Nephron (organoid): ENCODE results near the gene EML1.

Experiments used
- H3K27ac Mint-ChIP-seq, 3 experiments: 2 replicates each; pipeline ENCODE4 v1.8.0; 2020; ENCODE audit warnings: mixed read lengths in 3 of 3, mild to moderate bottlenecking in 2 of 3, moderate library complexity in 1 of 3
- H3K27me3 Mint-ChIP-seq: 2 replicates; pipeline ENCODE4 v1.8.0; 2021; ENCODE audit warnings: low read depth, mild to moderate bottlenecking, moderate library complexity, mixed read lengths
- H3K36me3 Mint-ChIP-seq: 2 replicates; pipeline ENCODE4 v1.8.0; 2020; ENCODE audit warnings: low read depth, mixed read lengths
- H3K4me1 Mint-ChIP-seq: 2 replicates; pipeline ENCODE4 v1.8.0; 2020; ENCODE audit warnings: mixed read lengths
- H3K4me3 Mint-ChIP-seq, 3 experiments: 2 replicates each; pipeline ENCODE4 v1.8.0; 2020; ENCODE audit warnings: mild to moderate bottlenecking in 3 of 3, mixed read lengths in 3 of 3, moderate library complexity in 2 of 3
- H3K9me3 Mint-ChIP-seq: 2 replicates; pipeline ENCODE4 v1.8.0; 2020; ENCODE audit warnings: mixed read lengths
- CTCF ChIP-seq, 3 experiments: fragments of 200-600 bp; sonication (generic); IDR thresholded peaks; one replicate each; pipeline ENCODE4 v1.5.0; 2021; ENCODE audit warnings: antibody characterized with exemption in 3 of 3; ENCODE audit not compliant: unreplicated experiment in 3 of 3

The EML1 gene

GRCh38 chr14:99975190-99975589 lies 182.0 kb downstream of the EML1 start:
- Mint-ChIP-seq H3K4me3 (peak overlapping the region; percentile 21 to 47 (median 41)), H3K27ac (no peak overlapping the region), H3K36me3 (peaks cover 38% of the 10 kb centered on the region), H3K9me3 (peaks cover 33% of the 10 kb centered on the region), H3K27me3 (no peaks in the 10 kb centered on the region), H3K4me1 (peaks cover 8% of the 10 kb centered on the region)
- TF ChIP-seq CTCF (IDR thresholded peaks at IDR 0.05; ENCODE audit: unreplicated experiment in 3 of 3): no peak

- Mint-ChIP-seq H3K9me3 (peaks cover 33% of the 10 kb centered on the region), H3K4me1 (peaks cover 12% of the 10 kb centered on the region), H3K36me3 (peaks cover 38% of the 10 kb centered on the region), H3K27me3 (no peaks in the 10 kb centered on the region), H3K4me3 (peak overlapping the region; percentile 6 to 40 (median 11)), H3K27ac (no peak overlapping the region)
- TF ChIP-seq CTCF (IDR thresholded peaks at IDR 0.05; ENCODE audit: unreplicated experiment in 3 of 3): no peak
These were observed 182.8 kb downstream of the EML1 start for GRCh38 chr14:99976021-99976420.

- Mint-ChIP-seq H3K27me3 (no peaks in the 10 kb centered on the region), H3K4me1 (peaks cover 15% of the 10 kb centered on the region), H3K9me3 (peaks cover 33% of the 10 kb centered on the region), H3K27ac (no peak overlapping the region), H3K36me3 (peaks cover 38% of the 10 kb centered on the region), H3K4me3 (peak overlapping the region in 2 of 3 experiments; percentile 34 to 37)
- TF ChIP-seq CTCF (IDR thresholded peaks at IDR 0.05; ENCODE audit: unreplicated experiment in 3 of 3): no peak
These were observed 183.5 kb downstream of the EML1 start for GRCh38 chr14:99976681-99977080.

GRCh38 chr14:99980299-99980698 lies 187.1 kb downstream of the EML1 start:
- H3K4me1 Mint-ChIP-seq: peaks cover 22% of the 10 kb centered on the region
- no peak overlapping the region for H3K27ac Mint-ChIP-seq
- H3K27me3 Mint-ChIP-seq: no peaks in the 10 kb centered on the region

GRCh38 chr14:99981806-99982205 lies 188.6 kb downstream of the EML1 start:
- Mint-ChIP-seq H3K4me1 (peaks cover 22% of the 10 kb centered on the region), H3K27ac (no peak overlapping the region), H3K36me3 (peaks cover 14% of the 10 kb centered on the region), H3K27me3 (no peaks in the 10 kb centered on the region), H3K9me3 (peaks cover 10% of the 10 kb centered on the region), H3K4me3 (no peak overlapping the region)
- TF ChIP-seq CTCF (IDR thresholded peaks at IDR 0.05; ENCODE audit: unreplicated experiment in 3 of 3): no peak

More at GRCh38 chr14:99980299-99980698, 187.1 kb downstream of the EML1 start:
- no peak for TF ChIP-seq CTCF (IDR thresholded peaks at IDR 0.05; ENCODE audit: unreplicated experiment in 3 of 3)
- Mint-ChIP-seq H3K9me3 (peaks cover 14% of the 10 kb centered on the region), H3K4me3 (no peak overlapping the region), H3K36me3 (peaks cover 16% of the 10 kb centered on the region)

- Mint-ChIP-seq H3K4me3 (no peak overlapping the region), H3K27me3 (no peaks in the 10 kb centered on the region), H3K4me1 (peaks cover 22% of the 10 kb centered on the region), H3K27ac (peak overlapping the region in 2 of 3 experiments; percentile 30 to 31), H3K36me3 (peaks cover 12% of the 10 kb centered on the region), H3K9me3 (peaks cover 9% of the 10 kb centered on the region)
- peak; percentile 85 to 95 (median 88) for TF ChIP-seq CTCF (IDR thresholded peaks at IDR 0.05; ENCODE audit: unreplicated experiment in 3 of 3)
These were observed 189.5 kb downstream of the EML1 start for GRCh38 chr14:99982537-99983250.
